Type B pancreatic cell (in vitro differentiated cells): ENCODE data around the gene COPS9. TPM values are rescaled to one million over a fixed set of nuclear protein-coding genes. Genes with fewer than 3 reads are reported as not detected.
A peak's percentile ranks its signal among the peaks of the same experiment; 100 is the strongest.

ENCODE experiments used
- DNase-seq: peaks from one replicate; pipeline ENCODE4 v3.0.0; 2021; ENCODE audit warnings: mixed read lengths; ENCODE audit not compliant: unreplicated experiment; ENCODE audit errors: extremely low spot score
- H3K27ac Mint-ChIP-seq: 2 replicates; pipeline ENCODE4 v1.8.0; 2021; ENCODE audit warnings: mild to moderate bottlenecking, mixed read lengths
- H3K27me3 Mint-ChIP-seq: 2 replicates; pipeline ENCODE4 v1.8.0; 2021; ENCODE audit warnings: mixed read lengths
- H3K36me3 Mint-ChIP-seq: 2 replicates; pipeline ENCODE4 v1.8.0; 2021; ENCODE audit warnings: mixed read lengths
- H3K4me1 Mint-ChIP-seq: one replicate; pipeline ENCODE4 v1.8.0; 2021; ENCODE audit warnings: mixed read lengths; ENCODE audit not compliant: unreplicated experiment
- H3K4me3 Mint-ChIP-seq: 2 replicates; pipeline ENCODE4 v1.8.0; 2021; ENCODE audit warnings: mild to moderate bottlenecking, mixed read lengths
- H3K9me3 Mint-ChIP-seq: 2 replicates; pipeline ENCODE4 v1.8.0; 2021; ENCODE audit warnings: mixed read lengths
- total RNA-seq: library from RNA; stranded (reverse); gene quantifications from 2 replicates; pipeline ENCODE4 v1.2.1, GENCODE V29; 2021; ENCODE audit warnings: low replicate concordance
- TF ChIP-seq, protein P1 (sequence below): fragments of 200-600 bp; sonication (generic); conservative IDR thresholded peaks from 2 replicates; pipeline ENCODE4 v1.5.0; 2021; ENCODE audit warnings: antibody characterized with exemption, mild to moderate bottlenecking

Gene COPS9
- total RNA-seq, 1 donor from 2014 or later = 131 TPM

- no peaks in the 10 kb centered on the region for H3K27me3 Mint-ChIP-seq
- TF ChIP-seq, protein P1, sequence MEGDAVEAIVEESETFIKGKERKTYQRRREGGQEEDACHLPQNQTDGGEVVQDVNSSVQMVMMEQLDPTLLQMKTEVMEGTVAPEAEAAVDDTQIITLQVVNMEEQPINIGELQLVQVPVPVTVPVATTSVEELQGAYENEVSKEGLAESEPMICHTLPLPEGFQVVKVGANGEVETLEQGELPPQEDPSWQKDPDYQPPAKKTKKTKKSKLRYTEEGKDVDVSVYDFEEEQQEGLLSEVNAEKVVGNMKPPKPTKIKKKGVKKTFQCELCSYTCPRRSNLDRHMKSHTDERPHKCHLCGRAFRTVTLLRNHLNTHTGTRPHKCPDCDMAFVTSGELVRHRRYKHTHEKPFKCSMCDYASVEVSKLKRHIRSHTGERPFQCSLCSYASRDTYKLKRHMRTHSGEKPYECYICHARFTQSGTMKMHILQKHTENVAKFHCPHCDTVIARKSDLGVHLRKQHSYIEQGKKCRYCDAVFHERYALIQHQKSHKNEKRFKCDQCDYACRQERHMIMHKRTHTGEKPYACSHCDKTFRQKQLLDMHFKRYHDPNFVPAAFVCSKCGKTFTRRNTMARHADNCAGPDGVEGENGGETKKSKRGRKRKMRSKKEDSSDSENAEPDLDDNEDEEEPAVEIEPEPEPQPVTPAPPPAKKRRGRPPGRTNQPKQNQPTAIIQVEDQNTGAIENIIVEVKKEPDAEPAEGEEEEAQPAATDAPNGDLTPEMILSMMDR = no peak
- peak; percentile 56 for DNase-seq
- H3K27ac Mint-ChIP-seq = no peak overlapping the region
- no peak overlapping the region for H3K4me3 Mint-ChIP-seq
- H3K36me3 Mint-ChIP-seq = peaks cover 6% of the 10 kb centered on the region
- H3K9me3 Mint-ChIP-seq = no peaks in the 10 kb centered on the region
- H3K4me1 Mint-ChIP-seq = no peaks in the 10 kb centered on the region
Measured at GRCh38 chr2:240127911-240128607, 8.0 kb downstream of the COPS9 start.

GRCh38 chr2:240127191-240127750 is 8.8 kb downstream of the COPS9 start:
- no peak overlapping the region for H3K27ac Mint-ChIP-seq

GRCh38 chr2:240126731-240127130 is 9.4 kb downstream of the COPS9 start:
- H3K4me3 Mint-ChIP-seq = no peak overlapping the region
- no peak overlapping the region for H3K27ac Mint-ChIP-seq
- TF ChIP-seq, protein P1 = no peak
- no peaks in the 10 kb centered on the region for H3K27me3 Mint-ChIP-seq
- H3K36me3 Mint-ChIP-seq = peaks cover 6% of the 10 kb centered on the region
- peak; percentile 39 for DNase-seq
- no peaks in the 10 kb centered on the region for H3K9me3 Mint-ChIP-seq
- no peaks in the 10 kb centered on the region for H3K4me1 Mint-ChIP-seq

More at GRCh38 chr2:240127191-240127750, 8.8 kb downstream of the COPS9 start:
- no peak overlapping the region for H3K4me3 Mint-ChIP-seq
- H3K36me3 Mint-ChIP-seq = peaks cover 6% of the 10 kb centered on the region
- no peaks in the 10 kb centered on the region for H3K27me3 Mint-ChIP-seq
- TF ChIP-seq, protein P1 = no peak
- H3K4me1 Mint-ChIP-seq = no peaks in the 10 kb centered on the region
- no peaks in the 10 kb centered on the region for H3K9me3 Mint-ChIP-seq
- DNase-seq = peak; percentile 22

GRCh38 chr2:240125742-240126141 is 10.4 kb downstream of the COPS9 start:
- peak; percentile 37 for DNase-seq
- peaks cover 2% of the 10 kb centered on the region for H3K27me3 Mint-ChIP-seq
- H3K4me1 Mint-ChIP-seq = no peaks in the 10 kb centered on the region
- TF ChIP-seq, protein P1 = no peak
- no peak overlapping the region for H3K4me3 Mint-ChIP-seq
- H3K27ac Mint-ChIP-seq = no peak overlapping the region
- H3K9me3 Mint-ChIP-seq = no peaks in the 10 kb centered on the region
- peaks cover 6% of the 10 kb centered on the region for H3K36me3 Mint-ChIP-seq

GRCh38 chr2:240124651-240125030 is 11.5 kb downstream of the COPS9 start:
- TF ChIP-seq, protein P1 = no peak
- H3K4me1 Mint-ChIP-seq = no peaks in the 10 kb centered on the region
- H3K27ac Mint-ChIP-seq = no peak overlapping the region
- H3K27me3 Mint-ChIP-seq = peaks cover 3% of the 10 kb centered on the region
- no peak overlapping the region for H3K4me3 Mint-ChIP-seq
- DNase-seq = no peak
- no peaks in the 10 kb centered on the region for H3K9me3 Mint-ChIP-seq
- H3K36me3 Mint-ChIP-seq = peaks cover 6% of the 10 kb centered on the region
